ENCODE data around the gene SNX24.

Gene SNX24

GRCh38 chr5:122947772-122948171 lies 102.4 kb downstream of the SNX24 start (continued):
- TF ChIP-seq PATZ1 (CRISPR knock-in tag; IDR thresholded peaks at IDR 0.05; ENCODE audit: borderline replicate concordance) (no peak), TCF4 (CRISPR knock-in tag; IDR thresholded peaks at IDR 0.05; ENCODE audit: borderline replicate concordance) (no peak), ZNF70 (CRISPR knock-in tag; IDR thresholded peaks at IDR 0.05) (no peak)

- no peak for ATAC-seq
- TF ChIP-seq ZNF565 (CRISPR knock-in tag; conservative IDR thresholded peaks at IDR 0.05; ENCODE audit: low read depth) (no peak), PATZ1 (CRISPR knock-in tag; IDR thresholded peaks at IDR 0.05; ENCODE audit: borderline replicate concordance) (no peak), ZNF70 (CRISPR knock-in tag; IDR thresholded peaks at IDR 0.05) (no peak), ZFP3 (CRISPR knock-in tag; IDR thresholded peaks at IDR 0.05) (no peak), CREB5 (CRISPR knock-in tag; IDR thresholded peaks at IDR 0.05; ENCODE audit: low read depth) (no peak), ZNF8 (CRISPR knock-in tag; IDR thresholded peaks at IDR 0.05) (no peak), ARNTL (CRISPR knock-in tag; IDR thresholded peaks at IDR 0.05; ENCODE audit: borderline replicate concordance, low read depth) (no peak), ZFP30 (CRISPR knock-in tag; IDR thresholded peaks at IDR 0.05) (no peak)
Measured at GRCh38 chr5:122948319-122948718, 102.9 kb downstream of the SNX24 start.

- no peak for TF ChIP-seq ARNTL (CRISPR knock-in tag; IDR thresholded peaks at IDR 0.05; ENCODE audit: borderline replicate concordance, low read depth)
- TF ChIP-seq RARB (CRISPR knock-in tag; IDR thresholded peaks at IDR 0.05): no peak
- TF ChIP-seq ZFP3 (CRISPR knock-in tag; IDR thresholded peaks at IDR 0.05): no peak
- no peak for TF ChIP-seq POU6F1 (CRISPR knock-in tag; IDR thresholded peaks at IDR 0.05; ENCODE audit: borderline replicate concordance, low read depth)
- no peak for TF ChIP-seq CSDC2 (CRISPR knock-in tag; IDR thresholded peaks at IDR 0.05)
- no peak for ATAC-seq
Measured at GRCh38 chr5:122951658-122952057, 106.2 kb downstream of the SNX24 start.

- ATAC-seq: no peak
- TF ChIP-seq PPARA (CRISPR knock-in tag; IDR thresholded peaks at IDR 0.05; ENCODE audit: borderline replicate concordance) (no peak), ZNF565 (CRISPR knock-in tag; conservative IDR thresholded peaks at IDR 0.05; ENCODE audit: low read depth) (no peak), ESRRG (CRISPR knock-in tag; IDR thresholded peaks at IDR 0.05) (no peak), ZNF70 (CRISPR knock-in tag; IDR thresholded peaks at IDR 0.05) (no peak), PATZ1 (CRISPR knock-in tag; IDR thresholded peaks at IDR 0.05; ENCODE audit: borderline replicate concordance) (no peak), ZNF8 (CRISPR knock-in tag; IDR thresholded peaks at IDR 0.05) (no peak), CREB5 (CRISPR knock-in tag; IDR thresholded peaks at IDR 0.05; ENCODE audit: low read depth) (no peak), GLIS3 (CRISPR knock-in tag; IDR thresholded peaks at IDR 0.05) (no peak), ZFP3 (CRISPR knock-in tag; IDR thresholded peaks at IDR 0.05) (no peak), TCF4 (CRISPR knock-in tag; IDR thresholded peaks at IDR 0.05; ENCODE audit: borderline replicate concordance) (no peak), CSRNP3 (CRISPR knock-in tag; IDR thresholded peaks at IDR 0.05) (no peak), TOX (CRISPR knock-in tag; IDR thresholded peaks at IDR 0.05; ENCODE audit: borderline replicate concordance) (no peak), SNAI2 (CRISPR knock-in tag; IDR thresholded peaks at IDR 0.05) (no peak), ZFP30 (CRISPR knock-in tag; IDR thresholded peaks at IDR 0.05) (no peak), ZC3H10 (CRISPR knock-in tag; IDR thresholded peaks at IDR 0.05) (no peak)
Measured at GRCh38 chr5:122954719-122955118, 109.3 kb downstream of the SNX24 start.
